Peyer's patch (tissue), 4 donors: ENCODE results near the gene SEMA4C. TPM values are rescaled to one million over a fixed set of nuclear protein-coding genes. Genes with fewer than 3 reads are reported as not detected.
A peak's percentile ranks its signal among the peaks of the same experiment; 100 is the strongest.

ENCODE experiments used
- DNase-seq, 3 donors: peaks; one replicate each; pipeline ENCODE4 v3.0.0-alpha.2; 2017 to 2019
- H3K27ac ChIP-seq, 4 donors: fragments of 200-600 bp; sonication (generic); one replicate each; pipeline ENCODE4 v1.5.1; 2016 to 2019
- H3K27me3 ChIP-seq, 2 donors: fragments of 200-600 bp; sonication (generic); one replicate each; pipeline ENCODE4 v1.5.1; 2019
- H3K36me3 ChIP-seq, 3 donors: fragments of 200-600 bp; sonication (generic); one replicate each; pipeline ENCODE4 v1.5.1; 2016 to 2019
- H3K4me1 ChIP-seq, 4 donors: fragments of 200-600 bp; sonication (generic); one replicate each; pipeline ENCODE4 v1.5.1; 2016 to 2019
- H3K4me3 ChIP-seq, 4 donors: fragments of 200-600 bp; sonication (generic); 1 replicate in 3 of 4; 2 replicates in 1 of 4; pipeline ENCODE4 v1.5.1; 2016 to 2019; ENCODE audit warnings: mild to moderate bottlenecking in 1 of 4
- H3K9me3 ChIP-seq, 4 donors: fragments of 200-600 bp; sonication (generic); one replicate each; pipeline ENCODE4 v1.5.1; 2016 to 2019; ENCODE audit warnings: mild to moderate bottlenecking in 1 of 4
- CTCF ChIP-seq, 6 experiments: fragments of 450-650 bp in 4 of 6; fragments of 200-600 bp in 2 of 6; sonication (generic) in 1 of 6; IDR thresholded peaks; one replicate each; pipeline ENCODE4 v1.5.1; 2017 to 2019; ENCODE audit warnings: antibody characterized with exemption in 6 of 6, mild to moderate bottlenecking in 3 of 6, moderate library complexity in 1 of 6
- POLR2A ChIP-seq, 2 donors: fragments of 450-650 bp; IDR thresholded peaks; one replicate each; pipeline ENCODE4 v1.5.1; 2017; ENCODE audit warnings: antibody characterized with exemption in 2 of 2, mild to moderate bottlenecking in 2 of 2, moderate library complexity in 2 of 2
- total RNA-seq, 4 donors: library from RNA; depleted of rRNA; stranded (reverse); fragments of >200 nt; gene quantifications; one replicate each; pipeline ENCODE4 v1.1.0, GENCODE V29; 2016

The SEMA4C gene
- 10 to 100 TPM in 3 of 4 donors, 1 to 10 TPM in 1; 4.2 to 19.0 (median 13.9) TPM for total RNA-seq

DNA sequence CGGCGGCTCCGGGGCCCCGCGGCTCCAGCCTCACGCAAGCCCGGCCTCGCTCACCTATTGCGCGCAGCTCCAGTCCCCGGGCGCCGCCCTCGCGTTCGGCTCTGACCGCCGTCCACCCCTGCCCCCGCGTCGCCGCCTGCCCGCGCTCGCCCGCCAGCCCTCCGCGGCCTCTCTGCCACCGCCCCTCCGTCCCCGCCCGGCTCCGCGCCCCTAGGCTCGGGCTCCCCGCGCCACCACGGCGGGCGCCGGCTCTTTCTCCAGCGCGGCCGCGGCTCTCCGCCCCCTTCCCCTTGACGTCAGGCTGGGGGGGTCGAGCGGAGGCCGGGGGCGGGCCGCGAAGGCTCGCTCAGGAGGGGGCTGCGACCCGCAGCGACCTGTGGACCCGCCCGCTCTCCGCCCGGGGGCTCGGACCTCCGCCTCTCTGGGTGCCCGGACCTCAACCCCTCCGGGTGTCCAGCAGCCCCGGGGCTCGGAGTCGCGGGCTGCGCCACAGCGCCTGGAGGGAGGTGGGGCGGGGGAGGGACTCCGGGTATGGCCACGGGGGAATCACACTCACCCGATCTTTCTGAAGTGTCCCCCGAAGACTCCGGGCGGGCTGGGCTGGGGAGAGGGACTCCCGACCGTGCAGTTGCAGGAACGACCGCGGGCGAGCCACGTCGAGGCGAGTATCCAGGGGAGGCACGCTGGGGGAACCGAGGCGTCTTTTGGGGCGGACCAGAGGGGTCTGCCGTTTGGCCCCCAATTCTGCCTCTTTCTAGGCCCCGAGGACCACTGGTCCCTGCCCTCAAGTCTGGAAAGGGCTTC lies at the start of gene SEMA4C:
Gene SEMA4C, minus strand, starts transcription at position 259 of the 804 bp plus-strand sequence. CDS start 2,194 bp downstream, outside the sequence.
- no peaks in the 10 kb centered on the region for H3K27me3 ChIP-seq
- DNase-seq, result peak; percentile 47 to 76 (median 68)
- no peaks in the 10 kb centered on the region for H3K9me3 ChIP-seq
- H3K4me3 ChIP-seq, result peak within 1 kb of the TSS; percentile 61 to 91 (median 74)
- H3K36me3 ChIP-seq, result peaks cover 0 to 14% (median 0%) of the 10 kb centered on the region in 3 donors
- no peak for TF ChIP-seq CTCF (IDR thresholded peaks at IDR 0.05)
- TF ChIP-seq POLR2A (IDR thresholded peaks at IDR 0.05), result no peak
- H3K4me1 ChIP-seq, result peaks cover 0 to 33% (median 24%) of the 10 kb centered on the region in 4 donors
- H3K27ac ChIP-seq, result peak within 1 kb of the TSS; percentile 86 to 99 (median 92)

GRCh38 chr2:96918754-96919550 lies 49.1 kb upstream of the SEMA4C start:
- no peak overlapping the region for H3K27ac ChIP-seq
- DNase-seq, result peak in 1 of 3 donors; percentile 19
- H3K36me3 ChIP-seq, result no peaks in the 10 kb centered on the region
- peaks cover 0 to 8% (median 4%) of the 10 kb centered on the region in 4 donors for H3K4me1 ChIP-seq
- no peaks in the 10 kb centered on the region for H3K9me3 ChIP-seq
- H3K4me3 ChIP-seq, result no peak overlapping the region
- H3K27me3 ChIP-seq, result no peaks in the 10 kb centered on the region
- TF ChIP-seq CTCF (IDR thresholded peaks at IDR 0.05), result no peak
- TF ChIP-seq POLR2A (IDR thresholded peaks at IDR 0.05), result no peak

DNA sequence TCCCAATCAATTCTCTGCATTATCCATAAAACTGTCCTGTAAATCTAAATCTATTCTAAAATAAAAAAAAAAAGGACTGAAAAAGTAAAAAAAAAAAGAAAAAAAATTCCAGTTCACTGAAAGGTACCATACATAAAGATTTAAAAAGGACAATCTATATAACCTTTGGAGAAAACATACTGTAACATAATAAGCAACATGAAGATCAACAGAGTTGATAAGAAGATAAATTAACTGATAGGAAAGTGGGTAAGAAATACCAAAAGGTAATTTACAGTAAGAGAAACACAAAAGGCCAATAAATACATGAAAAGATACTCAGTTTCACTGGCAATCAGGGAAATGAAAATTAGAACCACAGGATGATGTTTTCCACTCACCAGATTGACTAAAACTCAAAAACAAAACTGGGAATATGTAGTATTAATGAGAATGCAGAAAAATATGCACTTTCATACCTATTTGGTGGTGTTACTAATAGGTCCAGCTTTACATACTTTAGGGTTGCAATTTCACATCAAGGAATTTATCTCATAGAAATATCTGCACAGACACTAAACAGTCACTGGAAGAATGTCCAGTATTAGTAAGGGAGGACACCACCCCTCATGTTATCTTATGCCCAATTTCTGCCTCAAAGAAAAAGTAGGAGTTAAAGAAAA lies 48.3 kb upstream of the SEMA4C start:
- no peaks in the 10 kb centered on the region for H3K27me3 ChIP-seq
- DNase-seq, result no peak

GRCh38 chr2:96916646-96917543 lies 47.0 kb upstream of the SEMA4C start:
- peaks cover 0 to 14% (median 10%) of the 10 kb centered on the region in 4 donors for H3K4me1 ChIP-seq
- no peak overlapping the region for H3K27ac ChIP-seq
- no peaks in the 10 kb centered on the region for H3K27me3 ChIP-seq
- TF ChIP-seq CTCF (IDR thresholded peaks at IDR 0.05) (no peak), POLR2A (IDR thresholded peaks at IDR 0.05) (no peak)
- no peaks in the 10 kb centered on the region for H3K9me3 ChIP-seq
- DNase-seq, result no peak
- no peaks in the 10 kb centered on the region for H3K36me3 ChIP-seq
- no peak overlapping the region for H3K4me3 ChIP-seq

More for the DNA sequence above, 48.3 kb upstream of the SEMA4C start:
- H3K27ac ChIP-seq, result no peak overlapping the region
- H3K4me3 ChIP-seq, result no peak overlapping the region
- H3K9me3 ChIP-seq, result no peaks in the 10 kb centered on the region
- TF ChIP-seq POLR2A (IDR thresholded peaks at IDR 0.05) (no peak), CTCF (IDR thresholded peaks at IDR 0.05) (no peak)
- no peaks in the 10 kb centered on the region for H3K36me3 ChIP-seq
- H3K4me1 ChIP-seq, result peaks cover 0 to 12% (median 10%) of the 10 kb centered on the region in 4 donors
